A549 (cell line): ENCODE results near the gene OXSM. TPM values are rescaled to one million over a fixed set of nuclear protein-coding genes. Genes with fewer than 3 reads are reported as not detected.

Source experiments
- ATAC-seq, 2 experiments: fragments of 200-7000 bp in 1 of 2; fragments of >200 bp in 1 of 2; cut with Nextera tagmentation in 1 of 2; cut with Tn5 transposase in 1 of 2; 3 replicates each; pipeline versions ENCODE4 v1.8.0 to v1.9.1; 2018 to 2020; ENCODE audit warnings: mild to moderate bottlenecking in 1 of 2, moderate library complexity in 1 of 2
- CTCF ChIA-PET: fragments of 300-600 bp; sonication (Branson Sonifier 250); formaldehyde crosslinking; extraction: SDS; loops from one replicate; lab custom pipeline; 2021; ENCODE audit warnings: antibody characterized with exemption, inconsistent platforms; lab: Yijun Ruan, JAX
- POLR2A ChIA-PET: fragments of 350-600 bp; formaldehyde crosslinking; extraction: SDS; loops from one replicate; lab custom pipeline; 2021; ENCODE audit warnings: antibody characterized with exemption, inconsistent platforms; lab: Yijun Ruan, JAX
- DNase-seq, 2 experiments: peaks; one replicate each; pipeline versions ENCODE4 v3.0.0 to v3.0.0-alpha.2; 2011 to 2016; ENCODE audit warnings: low read depth in 1 of 2, low spot score in 1 of 2
- FAIRE-seq: peaks from 2 replicates; lab custom pipeline; 2011; peaks lifted over from hg19 to GRCh38; lab: Jason Lieb, UNC
- H3K27ac ChIP-seq, 2 experiments: fragments of >200 bp; sonication (Bioruptor Twin); formaldehyde crosslinking; 3 replicates each; pipeline ENCODE4 v1.5.1; 2016 to 2017
- H3K4me1 ChIP-seq: fragments of >200 bp; sonication (Bioruptor Twin); formaldehyde crosslinking; 3 replicates; pipeline ENCODE4 v1.6.1; 2016
- H3K4me2 ChIP-seq: fragments of >200 bp; sonication (Bioruptor Twin); formaldehyde crosslinking; 3 replicates; pipeline ENCODE4 v1.6.1; 2016
- H3K4me3 ChIP-seq: fragments of >200 bp; sonication (Bioruptor Twin); formaldehyde crosslinking; 3 replicates; pipeline ENCODE4 v1.5.1; 2016
- H3K9me3 ChIP-seq: fragments of >200 bp; sonication (Bioruptor Twin); formaldehyde crosslinking; 3 replicates; pipeline ENCODE4 v1.6.1; 2016
- CBX2 ChIP-seq: fragments of 200-600 bp; sonication (generic); IDR thresholded peaks from 2 replicates; pipeline ENCODE4 v1.6.1; 2016; ENCODE audit warnings: low read depth, mild to moderate bottlenecking, borderline replicate concordance
- EHMT2 ChIP-seq: fragments of 200-600 bp; sonication (generic); IDR thresholded peaks from 2 replicates; pipeline ENCODE4 v1.6.1; 2016; ENCODE audit warnings: antibody characterized with exemption, low read depth, mild to moderate bottlenecking, moderate library complexity
- EP300 ChIP-seq, 2 experiments: fragments of >200 bp; sonication (Bioruptor Twin); formaldehyde crosslinking; IDR thresholded peaks; 2 replicates in 1 of 2; 3 replicates in 1 of 2; pipeline ENCODE4 v1.6.1; 2016 to 2017
- ESRRA ChIP-seq: fragments of 150-350 bp; IDR thresholded peaks from 2 replicates; pipeline ENCODE4 v1.6.1; 2014; ENCODE audit warnings: mild to moderate bottlenecking, low read length, borderline replicate concordance
- FOSB ChIP-seq: fragments of 250-450 bp; sonication (Bioruptor Pico); IDR thresholded peaks from 2 replicates; pipeline ENCODE4 v1.5.0; 2020; ENCODE audit warnings: mild to moderate bottlenecking, moderate library complexity
- FOSL2 ChIP-seq, 2 experiments: fragments of 450-650 bp in 1 of 2; fragments of >200 bp in 1 of 2; sonication (Bioruptor Twin) in 1 of 2; formaldehyde crosslinking; IDR thresholded peaks; 2 replicates each; pipeline versions ENCODE4 v1.5.0 to v1.6.1; 2016 to 2020; ENCODE audit warnings: mild to moderate bottlenecking in 1 of 2, moderate library complexity in 1 of 2
- HDAC2 ChIP-seq: fragments of 200-600 bp; sonication (generic); IDR thresholded peaks from 2 replicates; pipeline ENCODE4 v1.6.1; 2016
- HEYL ChIP-seq: fragments of 250-450 bp; sonication (Bioruptor Pico); IDR thresholded peaks from 2 replicates; pipeline ENCODE4 v1.8.0; 2021; ENCODE audit warnings: mild to moderate bottlenecking, moderate library complexity
- HOXB13 ChIP-seq: fragments of 250-450 bp; sonication (Bioruptor Pico); IDR thresholded peaks from 2 replicates; pipeline ENCODE4 v1.5.0; 2020; ENCODE audit warnings: low read depth, mild to moderate bottlenecking, moderate library complexity
- HOXB5 ChIP-seq: fragments of 250-450 bp; sonication (Bioruptor Pico); IDR thresholded peaks from 2 replicates; pipeline ENCODE4 v1.5.0; 2020; ENCODE audit warnings: mild to moderate bottlenecking, moderate library complexity
- JUN ChIP-seq, 2 experiments: fragments of >200 bp; sonication (Bioruptor Twin); formaldehyde crosslinking; IDR thresholded peaks; 2 replicates in 1 of 2; 3 replicates in 1 of 2; pipeline ENCODE4 v1.6.1; 2016 to 2017
- JUNB ChIP-seq: fragments of >200 bp; sonication (Bioruptor Twin); formaldehyde crosslinking; IDR thresholded peaks from 2 replicates; pipeline ENCODE4 v1.6.1; 2016
- MAFK ChIP-seq: fragments of 450-650 bp; IDR thresholded peaks from 2 replicates; pipeline ENCODE4 v1.6.1; 2014; ENCODE audit not compliant: partially characterized antibody
- MAZ ChIP-seq: fragments of 150-350 bp; IDR thresholded peaks from 2 replicates; pipeline ENCODE4 v1.6.1; 2014; ENCODE audit warnings: antibody characterized with exemption, low read depth, low read length, borderline replicate concordance
- NFE2L2 ChIP-seq: fragments of 150-350 bp; conservative IDR thresholded peaks from 2 replicates; pipeline ENCODE4 v1.6.1; 2014; ENCODE audit warnings: low read length
- NPAS2 ChIP-seq: fragments of 250-450 bp; sonication (Bioruptor Pico); IDR thresholded peaks from 2 replicates; pipeline ENCODE4 v1.8.0; 2022; ENCODE audit warnings: mild to moderate bottlenecking, moderate library complexity, borderline replicate concordance
- PHF8 ChIP-seq: fragments of 200-600 bp; sonication (generic); IDR thresholded peaks from 2 replicates; pipeline ENCODE4 v1.6.1; 2016; ENCODE audit warnings: low read depth, mild to moderate bottlenecking, antibody characterized with exemption, moderate library complexity, borderline replicate concordance
- POLR2AphosphoS2 ChIP-seq: conservative IDR thresholded peaks from 2 replicates; pipeline ENCODE4 v1.6.1; 2012; ENCODE audit warnings: low read length, improper control_type of control experiment, inconsistent platforms
- RAD21 ChIP-seq, 2 experiments: fragments of >200 bp in 1 of 2; sonication (Bioruptor Twin) in 1 of 2; formaldehyde crosslinking in 1 of 2; IDR thresholded peaks in 1 of 2; conservative IDR thresholded peaks in 1 of 2; 2 replicates in 1 of 2; 3 replicates in 1 of 2; pipeline ENCODE4 v1.6.1; 2012 to 2018; ENCODE audit warnings: inconsistent platforms in 1 of 2
- RARB ChIP-seq: fragments of 250-450 bp; sonication (Bioruptor Pico); IDR thresholded peaks from 2 replicates; pipeline ENCODE4 v1.8.0; 2021; ENCODE audit warnings: mild to moderate bottlenecking, moderate library complexity
- RCOR1 ChIP-seq: fragments of 150-350 bp; IDR thresholded peaks from 2 replicates; pipeline ENCODE4 v1.6.1; 2014; ENCODE audit warnings: antibody characterized with exemption, low read length, low read depth
- RFX5 ChIP-seq: fragments of 450-650 bp; IDR thresholded peaks from 2 replicates; pipeline ENCODE4 v1.7.1; 2014; ENCODE audit warnings: antibody characterized with exemption, mild to moderate bottlenecking, moderate library complexity
- SMC3 ChIP-seq: fragments of >200 bp; sonication (Bioruptor Twin); formaldehyde crosslinking; IDR thresholded peaks from 3 replicates; pipeline ENCODE4 v1.6.1; 2018; ENCODE audit warnings: inconsistent platforms
- SREBF2 ChIP-seq: fragments of 450-650 bp; IDR thresholded peaks from 2 replicates; pipeline ENCODE4 v1.6.1; 2014; ENCODE audit warnings: mild to moderate bottlenecking, moderate library complexity
- TFCP2L1 ChIP-seq: fragments of 250-450 bp; sonication (Bioruptor Pico); IDR thresholded peaks from 2 replicates; pipeline ENCODE4 v1.5.0; 2021; ENCODE audit warnings: mild to moderate bottlenecking
- TP53 ChIP-seq: fragments of 250-450 bp; sonication (Bioruptor Pico); IDR thresholded peaks from 2 replicates; pipeline ENCODE4 v1.5.0; 2021; ENCODE audit warnings: mild to moderate bottlenecking, moderate library complexity
- ZC3H11A ChIP-seq: fragments of 450-650 bp; IDR thresholded peaks from 2 replicates; pipeline ENCODE4 v1.6.1; 2014; ENCODE audit warnings: antibody characterized with exemption, mild to moderate bottlenecking
- ZFP36 ChIP-seq: fragments of 450-650 bp; IDR thresholded peaks from 2 replicates; pipeline ENCODE4 v1.6.1; 2014; ENCODE audit warnings: borderline replicate concordance; ENCODE audit not compliant: partially characterized antibody
- ZSCAN20 ChIP-seq: fragments of 250-450 bp; sonication (Bioruptor Pico); IDR thresholded peaks from 2 replicates; pipeline ENCODE4 v1.8.0; 2022; ENCODE audit warnings: mild to moderate bottlenecking, moderate library complexity
- WGBS: methylation state at CpG from one replicate; pipeline ENCODE4 v1.1.6; 2017; ENCODE audit errors: missing lambda C conversion rate; 5-methylcytosine and 5-hydroxymethylcytosine counted together
- polyA plus RNA-seq, 4 experiments: library from polyadenylated mRNA; depleted of rRNA in 3 of 4; stranded (reverse); fragments of >200 nt; fragmentation: RNase III in 1 of 4; extraction: RNeasy Plus Mini Kit Qiagen cat#74134 plus additional on column Dnase treatment in 1 of 4; gene quantifications; 2 replicates in 3 of 4; 3 replicates in 1 of 4; pipeline ENCODE4 v1.2.3, GENCODE V29; 2011 to 2017
- TF ChIP-seq, protein P1 (sequence below): fragments of 150-350 bp; IDR thresholded peaks from 2 replicates; pipeline ENCODE4 v1.6.1; 2014; ENCODE audit warnings: low read depth, mild to moderate bottlenecking, low read length
- TF ChIP-seq, protein P2 (sequence below): IDR thresholded peaks from 2 replicates; pipeline ENCODE4 v1.6.1; 2012; ENCODE audit warnings: low read depth, borderline replicate concordance
- TF ChIP-seq, protein P3 (sequence below): fragments of 450-650 bp; IDR thresholded peaks from 2 replicates; pipeline ENCODE4 v1.6.1; 2014; ENCODE audit warnings: antibody characterized with exemption
- TF ChIP-seq, protein P4 (sequence below): IDR thresholded peaks from 2 replicates; pipeline ENCODE4 v1.6.1; 2012

The OXSM gene
- polyA plus RNA-seq, 2 of the 4 experiments (the other 2 are of a cell fraction), result 19.1 to 43.9 TPM

DNA sequence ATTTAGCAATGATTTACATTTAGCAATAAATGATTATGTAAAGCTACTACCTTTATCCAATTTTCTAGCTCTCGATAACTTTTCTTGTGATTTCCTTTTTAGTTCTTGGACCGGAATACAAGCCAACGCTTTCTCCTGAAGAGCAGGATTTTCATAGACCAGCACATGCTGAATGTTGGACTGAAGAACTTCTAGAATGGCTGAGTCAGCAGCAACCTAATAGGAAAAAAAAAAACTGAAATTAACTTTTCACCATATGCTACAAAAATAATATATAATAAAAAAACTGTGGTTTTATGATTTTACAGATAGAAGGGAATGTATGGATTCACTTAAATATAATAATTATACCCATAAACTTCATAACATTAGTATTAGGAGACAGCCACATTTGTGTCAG is 38.8 kb upstream of the OXSM start:
- ATAC-seq (no peak), DNase-seq (no peak), FAIRE-seq (no peak)
- ChIA-PET POLR2A (no interaction called here), CTCF (no interaction called here)
- H3K4me3 ChIP-seq, result no peak overlapping the region
- no peak overlapping the region for H3K4me2 ChIP-seq
- H3K27ac ChIP-seq, result no peak overlapping the region
- peak; percentile 76 for TF ChIP-seq MAFK
- no peak for TF ChIP-seq MAZ
- no peak for TF ChIP-seq FOSB (CRISPR knock-in tag)
- TF ChIP-seq, protein P1, sequence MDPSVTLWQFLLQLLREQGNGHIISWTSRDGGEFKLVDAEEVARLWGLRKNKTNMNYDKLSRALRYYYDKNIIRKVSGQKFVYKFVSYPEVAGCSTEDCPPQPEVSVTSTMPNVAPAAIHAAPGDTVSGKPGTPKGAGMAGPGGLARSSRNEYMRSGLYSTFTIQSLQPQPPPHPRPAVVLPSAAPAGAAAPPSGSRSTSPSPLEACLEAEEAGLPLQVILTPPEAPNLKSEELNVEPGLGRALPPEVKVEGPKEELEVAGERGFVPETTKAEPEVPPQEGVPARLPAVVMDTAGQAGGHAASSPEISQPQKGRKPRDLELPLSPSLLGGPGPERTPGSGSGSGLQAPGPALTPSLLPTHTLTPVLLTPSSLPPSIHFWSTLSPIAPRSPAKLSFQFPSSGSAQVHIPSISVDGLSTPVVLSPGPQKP, result no peak
- no peak for TF ChIP-seq EP300 (IDR thresholded peaks at IDR 0.05)
- no peak for TF ChIP-seq EHMT2
- TF ChIP-seq SMC3, result no peak
- no peak for TF ChIP-seq ZSCAN20 (CRISPR knock-in tag)
- H3K4me1 ChIP-seq, result peaks cover 9% of the 10 kb centered on the region; the same call in 2 of the 3 replicates
- WGBS, result 93% methylated on average over 3 of the region's 3 CpGs
- no peaks in the 10 kb centered on the region for H3K9me3 ChIP-seq

DNA sequence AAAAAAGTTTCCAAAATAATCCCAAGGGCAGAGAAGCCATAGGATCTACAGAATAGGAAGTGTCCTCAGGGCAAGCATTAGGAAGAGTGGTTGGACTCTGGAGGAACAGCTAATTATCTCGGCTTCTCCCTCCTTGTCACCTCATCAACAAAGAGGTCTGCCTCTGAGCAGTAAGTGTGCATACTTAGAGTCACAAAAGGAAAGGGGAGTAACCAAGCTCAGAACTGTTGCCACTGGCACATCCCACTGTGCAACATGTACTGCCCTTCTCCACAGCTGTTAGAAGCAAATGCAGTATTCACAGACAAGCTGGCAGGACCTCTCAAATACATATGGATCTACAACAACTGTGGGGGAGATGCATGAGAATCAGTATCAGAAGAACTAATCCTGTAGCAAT is 38.2 kb upstream of the OXSM start:
- TF ChIP-seq SREBF2 (no peak), ZFP36 (no peak), RCOR1 (no peak), PHF8 (no peak), JUN (IDR thresholded peaks at IDR 0.05) (no peak), MAFK (no peak), RFX5 (no peak), HOXB13 (CRISPR knock-in tag) (no peak), TP53 (CRISPR knock-in tag) (no peak), TFCP2L1 (CRISPR knock-in tag) (no peak), JUNB (no peak), CBX2 (no peak)
- TF ChIP-seq, protein P2, sequence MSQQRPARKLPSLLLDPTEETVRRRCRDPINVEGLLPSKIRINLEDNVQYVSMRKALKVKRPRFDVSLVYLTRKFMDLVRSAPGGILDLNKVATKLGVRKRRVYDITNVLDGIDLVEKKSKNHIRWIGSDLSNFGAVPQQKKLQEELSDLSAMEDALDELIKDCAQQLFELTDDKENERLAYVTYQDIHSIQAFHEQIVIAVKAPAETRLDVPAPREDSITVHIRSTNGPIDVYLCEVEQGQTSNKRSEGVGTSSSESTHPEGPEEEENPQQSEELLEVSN, result no peak
- no peak for DNase-seq
- no peak for ATAC-seq
- no peak overlapping the region for H3K4me2 ChIP-seq
- H3K27ac ChIP-seq, result no peak overlapping the region
- no peak for FAIRE-seq
- POLR2A ChIA-PET, result no interaction called here
- H3K4me3 ChIP-seq, result no peak overlapping the region
- H3K4me1 ChIP-seq, result peaks cover 9% of the 10 kb centered on the region; the same call in 2 of the 3 replicates
- CTCF ChIA-PET, result no interaction called here
- H3K9me3 ChIP-seq, result no peaks in the 10 kb centered on the region
- WGBS, result 95% methylated on average over 1 of the region's 1 CpG

DNA sequence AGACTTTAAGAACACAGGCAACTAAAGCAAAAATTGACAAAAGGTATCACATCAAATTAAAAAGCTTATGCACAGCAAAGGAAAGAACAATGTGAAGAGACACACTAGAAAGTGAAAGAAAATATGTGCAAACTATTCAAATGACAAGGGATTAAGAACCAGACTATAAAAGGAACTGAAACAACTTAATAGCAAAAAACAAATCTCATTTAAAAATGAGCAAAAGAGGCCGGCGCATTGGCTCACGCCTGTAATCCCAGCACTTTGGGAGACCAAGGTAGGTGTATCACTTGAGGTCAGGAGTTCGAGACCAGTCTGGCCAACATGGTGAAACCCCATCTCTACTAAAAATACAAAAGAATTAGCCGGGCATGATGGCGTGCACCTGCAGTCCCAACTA is 21.0 kb upstream of the OXSM start:
- ChIA-PET POLR2A (no interaction called here), CTCF (no interaction called here)
- Histone ChIP-seq H3K4me3 (no peak overlapping the region), H3K4me2 (no peak overlapping the region), H3K4me1 (no peaks in the 10 kb centered on the region), H3K27ac (no peak overlapping the region), H3K9me3 (peaks cover 12% of the 10 kb centered on the region)
- DNase-seq (no peak), ATAC-seq (no peak), FAIRE-seq (no peak)
- 94% methylated on average over 6 of the region's 6 CpGs for WGBS
- TF ChIP-seq MAFK (no peak), ZC3H11A (no peak), RAD21 (conservative IDR thresholded peaks at IDR 0.05 in 1 of 2, IDR thresholded peaks at IDR 0.05 in 1 of 2) (no peak), EP300 (IDR thresholded peaks at IDR 0.05) (no peak), ESRRA (no peak), EHMT2 (no peak), RARB (no peak), CBX2 (no peak), NPAS2 (CRISPR knock-in tag) (no peak), HDAC2 (no peak), HEYL (CRISPR knock-in tag) (no peak), POLR2AphosphoS2 (no peak), HOXB5 (no peak), FOSL2 (IDR thresholded peaks at IDR 0.05) (no peak), FOSL2 (CRISPR knock-in tag; IDR thresholded peaks at IDR 0.05) (no peak), TFCP2L1 (CRISPR knock-in tag) (no peak), NFE2L2 (no peak)
- TF ChIP-seq, protein P2, result no peak
- TF ChIP-seq, protein P3, sequence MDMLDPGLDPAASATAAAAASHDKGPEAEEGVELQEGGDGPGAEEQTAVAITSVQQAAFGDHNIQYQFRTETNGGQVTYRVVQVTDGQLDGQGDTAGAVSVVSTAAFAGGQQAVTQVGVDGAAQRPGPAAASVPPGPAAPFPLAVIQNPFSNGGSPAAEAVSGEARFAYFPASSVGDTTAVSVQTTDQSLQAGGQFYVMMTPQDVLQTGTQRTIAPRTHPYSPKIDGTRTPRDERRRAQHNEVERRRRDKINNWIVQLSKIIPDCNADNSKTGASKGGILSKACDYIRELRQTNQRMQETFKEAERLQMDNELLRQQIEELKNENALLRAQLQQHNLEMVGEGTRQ, result no peak
- TF ChIP-seq, protein P4, sequence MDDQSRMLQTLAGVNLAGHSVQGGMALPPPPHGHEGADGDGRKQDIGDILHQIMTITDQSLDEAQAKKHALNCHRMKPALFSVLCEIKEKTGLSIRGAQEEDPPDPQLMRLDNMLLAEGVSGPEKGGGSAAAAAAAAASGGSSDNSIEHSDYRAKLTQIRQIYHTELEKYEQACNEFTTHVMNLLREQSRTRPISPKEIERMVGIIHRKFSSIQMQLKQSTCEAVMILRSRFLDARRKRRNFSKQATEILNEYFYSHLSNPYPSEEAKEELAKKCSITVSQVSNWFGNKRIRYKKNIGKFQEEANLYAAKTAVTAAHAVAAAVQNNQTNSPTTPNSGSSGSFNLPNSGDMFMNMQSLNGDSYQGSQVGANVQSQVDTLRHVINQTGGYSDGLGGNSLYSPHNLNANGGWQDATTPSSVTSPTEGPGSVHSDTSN, result no peak
